ENCODE data around the gene ZNF639.
"Not testable (repeated sequence)": the region's sequence is repeated elsewhere in the genome, so short reads cannot be mapped to it uniquely, and the experiment has no call there.

Gene ZNF639
- total RNA-seq: 43.5 to 92.6 (median 67.3) reads per million in 9 experiments

- Mint-ChIP-seq H3K9me3 (no peaks in the 10 kb centered on the region), H3K27me3 (no peaks in the 10 kb centered on the region), H3K27ac (peak within 1 kb of the TSS; percentile 93 to 97), H3K4me3 (peak within 1 kb of the TSS; percentile 90), H3K36me3 (ENCODE audit: insufficient read depth) (peaks cover 33% of the 10 kb centered on the region), H3K4me1 (ENCODE audit: low read depth in 2 of 2) (peaks cover 20 to 28% of the 10 kb centered on the region in 2 donors)
- ATAC-seq (replicated peaks): peak; percentile 88
- peak; percentile 84 to 87 (median 85) for DNase-seq
Measured at GRCh38 chr3:179322286-179323196, at the start of gene ZNF639. ZNF639 (plus strand) TSS chr3:179323031; CDS start chr3:179328294, 5,263 bp downstream.

GRCh38 chr3:179274434-179274833 is 48.4 kb upstream of the ZNF639 start:
- H3K4me3 Mint-ChIP-seq; H3K27ac Mint-ChIP-seq; H3K36me3 Mint-ChIP-seq (ENCODE audit: insufficient read depth); ATAC-seq (replicated peaks); DNase-seq; H3K9me3 Mint-ChIP-seq; H3K4me1 Mint-ChIP-seq (ENCODE audit: low read depth in 2 of 2): not testable (repeated sequence)
- peaks cover 24 to 39% of the 10 kb centered on the region in 2 donors for H3K27me3 Mint-ChIP-seq

GRCh38 chr3:179276001-179276400 is 46.8 kb upstream of the ZNF639 start:
- DNase-seq (no peak), ATAC-seq (replicated peaks) (no peak)
- H3K27ac Mint-ChIP-seq: no peak overlapping the region
- H3K4me3 Mint-ChIP-seq: no peak overlapping the region
- no peaks in the 10 kb centered on the region for H3K9me3 Mint-ChIP-seq
- peaks cover 35 to 51% of the 10 kb centered on the region in 2 donors for H3K27me3 Mint-ChIP-seq
- H3K36me3 Mint-ChIP-seq (ENCODE audit: insufficient read depth): peaks cover 2% of the 10 kb centered on the region
- H3K4me1 Mint-ChIP-seq (ENCODE audit: low read depth in 2 of 2): no peaks in the 10 kb centered on the region

- no peak for ATAC-seq (replicated peaks)
- peaks cover 2% of the 10 kb centered on the region for H3K36me3 Mint-ChIP-seq (ENCODE audit: insufficient read depth)
- no peaks in the 10 kb centered on the region for H3K9me3 Mint-ChIP-seq
- H3K27ac Mint-ChIP-seq: no peak overlapping the region
- DNase-seq: no peak
- H3K4me1 Mint-ChIP-seq (ENCODE audit: low read depth in 2 of 2): no peaks in the 10 kb centered on the region
- no peak overlapping the region for H3K4me3 Mint-ChIP-seq
- peaks cover 35 to 52% of the 10 kb centered on the region in 2 donors for H3K27me3 Mint-ChIP-seq
Measured at GRCh38 chr3:179276743-179277142, 46.1 kb upstream of the ZNF639 start.

GRCh38 chr3:179278151-179278550 is 44.7 kb upstream of the ZNF639 start:
- Mint-ChIP-seq H3K27ac (no peak overlapping the region), H3K4me1 (ENCODE audit: low read depth in 2 of 2) (no peaks in the 10 kb centered on the region), H3K27me3 (peaks cover 48 to 50% of the 10 kb centered on the region in 2 donors), H3K9me3 (no peaks in the 10 kb centered on the region), H3K36me3 (ENCODE audit: insufficient read depth) (peaks cover 2% of the 10 kb centered on the region), H3K4me3 (no peak overlapping the region)
- ATAC-seq (replicated peaks) (no peak), DNase-seq (no peak)

- H3K4me3 Mint-ChIP-seq: no peak overlapping the region
- H3K4me1 Mint-ChIP-seq (ENCODE audit: low read depth in 2 of 2): no peaks in the 10 kb centered on the region
- no peak overlapping the region for H3K27ac Mint-ChIP-seq
- no peaks in the 10 kb centered on the region for H3K36me3 Mint-ChIP-seq (ENCODE audit: insufficient read depth)
- DNase-seq (no peak), ATAC-seq (replicated peaks) (no peak)
- H3K27me3 Mint-ChIP-seq: peaks cover 57 to 60% of the 10 kb centered on the region in 2 donors
- no peaks in the 10 kb centered on the region for H3K9me3 Mint-ChIP-seq
Measured at GRCh38 chr3:179278932-179279693, 43.7 kb upstream of the ZNF639 start.

- no peak for DNase-seq
- no peak for ATAC-seq (replicated peaks)
- Mint-ChIP-seq H3K4me1 (ENCODE audit: low read depth in 2 of 2) (no peaks in the 10 kb centered on the region), H3K27me3 (peaks cover 57 to 62% of the 10 kb centered on the region in 2 donors), H3K4me3 (no peak overlapping the region), H3K9me3 (no peaks in the 10 kb centered on the region), H3K36me3 (ENCODE audit: insufficient read depth) (no peaks in the 10 kb centered on the region), H3K27ac (no peak overlapping the region)
Measured at GRCh38 chr3:179279837-179280236, 43.0 kb upstream of the ZNF639 start.

GRCh38 chr3:179281825-179282224 is 41.0 kb upstream of the ZNF639 start:
- DNase-seq (no peak), ATAC-seq (replicated peaks) (no peak)
- peaks cover 56 to 63% of the 10 kb centered on the region in 2 donors for H3K27me3 Mint-ChIP-seq
- no peaks in the 10 kb centered on the region for H3K36me3 Mint-ChIP-seq (ENCODE audit: insufficient read depth)
- H3K9me3 Mint-ChIP-seq: no peaks in the 10 kb centered on the region
- no peak overlapping the region for H3K4me3 Mint-ChIP-seq
- H3K27ac Mint-ChIP-seq: no peak overlapping the region
- no peaks in the 10 kb centered on the region for H3K4me1 Mint-ChIP-seq (ENCODE audit: low read depth in 2 of 2)

GRCh38 chr3:179286331-179286730 is 36.5 kb upstream of the ZNF639 start:
- DNase-seq (no peak), ATAC-seq (replicated peaks) (no peak)
- Mint-ChIP-seq H3K27ac (no peak overlapping the region), H3K4me3 (no peak overlapping the region), H3K27me3 (peaks cover 29 to 30% of the 10 kb centered on the region in 2 donors), H3K36me3 (ENCODE audit: insufficient read depth) (no peaks in the 10 kb centered on the region), H3K9me3 (no peaks in the 10 kb centered on the region), H3K4me1 (ENCODE audit: low read depth in 2 of 2) (no peaks in the 10 kb centered on the region)

GRCh38 chr3:179288845-179289244 is 34.0 kb upstream of the ZNF639 start:
- DNase-seq (no peak), ATAC-seq (replicated peaks) (no peak)
- no peak overlapping the region for H3K27ac Mint-ChIP-seq
- no peaks in the 10 kb centered on the region for H3K36me3 Mint-ChIP-seq (ENCODE audit: insufficient read depth)
- H3K4me1 Mint-ChIP-seq (ENCODE audit: low read depth in 2 of 2): no peaks in the 10 kb centered on the region
- H3K4me3 Mint-ChIP-seq: no peak overlapping the region
- no peaks in the 10 kb centered on the region for H3K9me3 Mint-ChIP-seq
- H3K27me3 Mint-ChIP-seq: peaks cover 25 to 32% of the 10 kb centered on the region in 2 donors

- Mint-ChIP-seq H3K4me1 (ENCODE audit: low read depth in 2 of 2) (no peaks in the 10 kb centered on the region), H3K4me3 (no peak overlapping the region), H3K9me3 (no peaks in the 10 kb centered on the region), H3K27me3 (peaks cover 20 to 27% of the 10 kb centered on the region in 2 donors), H3K36me3 (ENCODE audit: insufficient read depth) (no peaks in the 10 kb centered on the region), H3K27ac (no peak overlapping the region)
- DNase-seq: no peak
- ATAC-seq (replicated peaks): no peak
Measured at GRCh38 chr3:179289295-179289694, 33.5 kb upstream of the ZNF639 start.

GRCh38 chr3:179292450-179292849 is 30.4 kb upstream of the ZNF639 start:
- Mint-ChIP-seq H3K27ac (no peak overlapping the region), H3K36me3 (ENCODE audit: insufficient read depth) (no peaks in the 10 kb centered on the region), H3K27me3 (peaks cover 32 to 37% of the 10 kb centered on the region in 2 donors)

GRCh38 chr3:179297971-179298725 is 24.7 kb upstream of the ZNF639 start:
- Mint-ChIP-seq H3K36me3 (ENCODE audit: insufficient read depth) (no peaks in the 10 kb centered on the region), H3K4me1 (ENCODE audit: low read depth in 2 of 2) (no peaks in the 10 kb centered on the region), H3K4me3 (no peak overlapping the region), H3K27ac (no peak overlapping the region), H3K27me3 (peaks cover 26 to 29% of the 10 kb centered on the region in 2 donors), H3K9me3 (no peaks in the 10 kb centered on the region)
- DNase-seq: no peak
- ATAC-seq (replicated peaks): no peak

More at GRCh38 chr3:179292450-179292849, 30.4 kb upstream of the ZNF639 start:
- DNase-seq (no peak), ATAC-seq (replicated peaks) (no peak)
- H3K9me3 Mint-ChIP-seq: no peaks in the 10 kb centered on the region
- no peaks in the 10 kb centered on the region for H3K4me1 Mint-ChIP-seq (ENCODE audit: low read depth in 2 of 2)
- no peak overlapping the region for H3K4me3 Mint-ChIP-seq

Data from effector memory CD8-positive, alpha-beta T cell (primary cell).